Sigmoid colon (tissue), 7 donors: Measurements from ENCODE around the gene PAXX. TPM values are rescaled to one million over a fixed set of nuclear protein-coding genes. Genes with fewer than 3 reads are reported as not detected.

Experiments
- DNase-seq: peaks from one replicate; pipeline ENCODE4 v3.0.0-alpha.2; 2019
- H3K27ac ChIP-seq, 4 donors: fragments of 200-600 bp; sonication (generic); one replicate each; pipeline ENCODE4 v1.5.1; 2016 to 2019; ENCODE audit warnings: mild to moderate bottlenecking in 1 of 4
- H3K27me3 ChIP-seq, 3 donors: fragments of 200-600 bp; sonication (generic); one replicate each; pipeline ENCODE4 v1.5.1; 2019; ENCODE audit warnings: mild to moderate bottlenecking in 1 of 3
- H3K36me3 ChIP-seq, 4 donors: fragments of 200-600 bp; sonication (generic); one replicate each; pipeline ENCODE4 v1.5.1; 2016 to 2019
- H3K4me1 ChIP-seq, 4 donors: fragments of 200-600 bp; sonication (generic); one replicate each; pipeline ENCODE4 v1.5.1; 2017 to 2019
- H3K4me3 ChIP-seq, 4 donors: fragments of 200-600 bp; sonication (generic); one replicate each; pipeline ENCODE4 v1.5.1; 2017 to 2019; ENCODE audit warnings: mild to moderate bottlenecking in 2 of 4, moderate library complexity in 1 of 4
- H3K9me3 ChIP-seq, 4 donors: fragments of 200-600 bp in 3 of 4; sonication (generic) in 3 of 4; one replicate each; pipeline versions ENCODE4 v1.5.1 to v1.6.1; 2013 to 2019
- CTCF ChIP-seq, 4 experiments: fragments of 450-650 bp in 3 of 4; fragments of 200-600 bp in 1 of 4; IDR thresholded peaks; one replicate each; pipeline ENCODE4 v1.5.1; 2016 to 2019; ENCODE audit warnings: antibody characterized with exemption in 4 of 4, mild to moderate bottlenecking in 3 of 4, moderate library complexity in 2 of 4
- EP300 ChIP-seq, 4 donors: sonication (generic); formaldehyde crosslinking; IDR thresholded peaks; one replicate each; pipeline ENCODE4 v1.6.1; 2017; ENCODE audit warnings: antibody characterized with exemption in 4 of 4
- POLR2A ChIP-seq, 2 donors: fragments of 450-650 bp; IDR thresholded peaks; one replicate each; pipeline ENCODE4 v1.6.1; 2016; ENCODE audit warnings: antibody characterized with exemption in 2 of 2, mild to moderate bottlenecking in 2 of 2, moderate library complexity in 2 of 2
- POLR2AphosphoS5 ChIP-seq, 4 donors: sonication (generic); formaldehyde crosslinking; IDR thresholded peaks; one replicate each; pipeline ENCODE4 v1.6.1; 2017; ENCODE audit warnings: antibody characterized with exemption in 4 of 4
- WGBS, 2 donors: extraction: QIAGEN DNeasy Blood & Tissue Kit; methylation state at CpG; one replicate each; pipeline ENCODE4 v1.1.7; 2013; 5-methylcytosine and 5-hydroxymethylcytosine counted together
- intact Hi-C: fragments of 100-400 bp; cut with DNase I; formaldehyde crosslinking; loops from one replicate; pipeline ENCODE4 v1.15.1; 2023
- polyA plus RNA-seq, 3 donors: library from polyadenylated mRNA; stranded (reverse); fragments of 200-250 nt; gene quantifications; one replicate each; pipeline ENCODE4 v1.2.3, GENCODE V29; 2013
- total RNA-seq, 4 donors: library from RNA; depleted of rRNA; stranded (reverse); fragments of >200 nt; gene quantifications; one replicate each; pipeline ENCODE4 v1.1.0, GENCODE V29; 2016
- donor health status: healthy with polysubstance abuse.
- donor health status: Bipolar disorder and iron deficiency.
- donor health status: healthy.

PAXX gene
- total and polyA plus RNA-seq, 7 donors: 28.0 to 80.9 (median 36.3) TPM

- TF ChIP-seq EP300 (IDR thresholded peaks at IDR 0.05) (no peak), CTCF (IDR thresholded peaks at IDR 0.05) (no peak), POLR2A (IDR thresholded peaks at IDR 0.05) (no peak), POLR2AphosphoS5 (IDR thresholded peaks at IDR 0.05) (no peak)
- DNase-seq: no peak
- WGBS, 2 donors: 80 to 87% methylated on average over 29 of the region's 29 CpGs
- Histone ChIP-seq H3K36me3 (no peaks in the 10 kb centered on the region), H3K27ac (no peak overlapping the region), H3K4me1 (peaks cover 0 to 15% (median 12%) of the 10 kb centered on the region in 4 donors), H3K27me3 (peaks cover 0 to 11% (median 7%) of the 10 kb centered on the region in 3 donors), H3K4me3 (no peak overlapping the region), H3K9me3 (no peaks in the 10 kb centered on the region)
- intact Hi-C loops: no loop called here
Measured at GRCh38 chr9:136973618-136974617, 18.3 kb upstream of the PAXX start.

GRCh38 chr9:136974817-136975535, 17.2 kb upstream of the PAXX start:
- intact Hi-C loops: no loop called here
- TF ChIP-seq CTCF (IDR thresholded peaks at IDR 0.05): no peak
- no peak for TF ChIP-seq EP300 (IDR thresholded peaks at IDR 0.05)
- TF ChIP-seq POLR2AphosphoS5 (IDR thresholded peaks at IDR 0.05): no peak
- no peak for TF ChIP-seq POLR2A (IDR thresholded peaks at IDR 0.05)
- Histone ChIP-seq H3K36me3 (no peaks in the 10 kb centered on the region), H3K9me3 (no peaks in the 10 kb centered on the region), H3K4me1 (peaks cover 0 to 15% (median 12%) of the 10 kb centered on the region in 4 donors), H3K27me3 (peaks cover 0 to 22% (median 6%) of the 10 kb centered on the region in 3 donors), H3K4me3 (no peak overlapping the region), H3K27ac (peak overlapping the region in 1 of 4 donors; percentile 27)
- DNase-seq: no peak
- 41 to 60% methylated on average over 15 of the region's 15 CpGs for WGBS, 2 donors

- DNase-seq: no peak
- 45 to 59% methylated on average over 14 of the region's 14 CpGs for WGBS, 2 donors
- no peaks in the 10 kb centered on the region for H3K36me3 ChIP-seq
- no peak overlapping the region for H3K4me3 ChIP-seq
- H3K4me1 ChIP-seq: peaks cover 0 to 15% (median 12%) of the 10 kb centered on the region in 4 donors
- TF ChIP-seq CTCF (IDR thresholded peaks at IDR 0.05) (no peak), EP300 (IDR thresholded peaks at IDR 0.05) (no peak), POLR2A (IDR thresholded peaks at IDR 0.05) (no peak), POLR2AphosphoS5 (IDR thresholded peaks at IDR 0.05) (no peak)
- intact Hi-C loops: no loop called here
- H3K27me3 ChIP-seq: peaks cover 0 to 29% (median 6%) of the 10 kb centered on the region in 3 donors
- no peaks in the 10 kb centered on the region for H3K9me3 ChIP-seq
- peak overlapping the region in 1 of 4 donors; percentile 27 for H3K27ac ChIP-seq
Measured at GRCh38 chr9:136975644-136976043, 16.6 kb upstream of the PAXX start.

GRCh38 chr9:136977223-136977622, 15.0 kb upstream of the PAXX start, which contains the start of gene PTGDS:
Gene PTGDS (plus strand): TSS chr9:136977504. CDS start chr9:136977579, 75 bp downstream.
- Histone ChIP-seq H3K27me3 (peaks cover 0 to 33% (median 21%) of the 10 kb centered on the region in 3 donors), H3K36me3 (no peaks in the 10 kb centered on the region), H3K9me3 (no peaks in the 10 kb centered on the region), H3K4me3 (peak within 1 kb of the TSS; percentile 12 to 52 (median 42)), H3K4me1 (peaks cover 0 to 15% (median 12%) of the 10 kb centered on the region in 4 donors), H3K27ac (peak within 1 kb of the TSS in 2 of 4 donors; percentile 17 to 25)
- intact Hi-C loops: no loop called here
- no peak for TF ChIP-seq POLR2AphosphoS5 (IDR thresholded peaks at IDR 0.05)
- no peak for TF ChIP-seq EP300 (IDR thresholded peaks at IDR 0.05)
- no peak for TF ChIP-seq CTCF (IDR thresholded peaks at IDR 0.05)
- no peak for DNase-seq
- WGBS, 2 donors: 80 to 81% methylated on average over 10 of the region's 10 CpGs
